Right atrium auricular region (tissue), 2 donors: Measurements from ENCODE around the gene CD83. TPM values are rescaled to one million over a fixed set of nuclear protein-coding genes. Genes with fewer than 3 reads are reported as not detected.

Source experiments
- DNase-seq: peaks from one replicate; pipeline ENCODE4 v3.0.0-alpha.2; 2019; ENCODE audit warnings: low spot score
- H3K27ac ChIP-seq, 2 donors: fragments of 200-600 bp; sonication (generic); 1 replicate in 1 of 2; 2 replicates in 1 of 2; pipeline ENCODE4 v1.5.1; 2016 to 2019
- H3K27me3 ChIP-seq, 2 donors: fragments of 200-600 bp; sonication (generic); one replicate each; pipeline versions ENCODE4 v1.5.1 to v1.6.0; 2017 to 2019
- H3K36me3 ChIP-seq: fragments of 200-600 bp; sonication (generic); one replicate; pipeline ENCODE4 v1.5.1; 2016
- H3K4me1 ChIP-seq, 2 donors: fragments of 200-600 bp; sonication (generic); one replicate each; pipeline versions ENCODE4 v1.5.1 to v1.6.0; 2017 to 2019
- H3K4me3 ChIP-seq, 2 donors: fragments of 200-600 bp; sonication (generic); 1 replicate in 1 of 2; 2 replicates in 1 of 2; pipeline ENCODE4 v1.5.1; 2017 to 2019; ENCODE audit warnings: mild to moderate bottlenecking in 1 of 2, moderate library complexity in 1 of 2
- H3K9me3 ChIP-seq, 2 donors: fragments of 200-600 bp; sonication (generic); one replicate each; pipeline ENCODE4 v1.5.1; 2019
- CTCF ChIP-seq, 2 donors: fragments of 200-600 bp; sonication (generic); IDR thresholded peaks; one replicate each; pipeline ENCODE4 v1.5.1; 2019; ENCODE audit warnings: antibody characterized with exemption in 2 of 2
- total RNA-seq, 2 donors: library from RNA; depleted of rRNA; stranded (reverse); fragments of >200 nt; gene quantifications; one replicate each; pipeline ENCODE4 v1.1.0, GENCODE V29; 2016

The CD83 gene
- total RNA-seq, 2 donors from 2014 or later: 1.7 to 2.1 TPM

DNA sequence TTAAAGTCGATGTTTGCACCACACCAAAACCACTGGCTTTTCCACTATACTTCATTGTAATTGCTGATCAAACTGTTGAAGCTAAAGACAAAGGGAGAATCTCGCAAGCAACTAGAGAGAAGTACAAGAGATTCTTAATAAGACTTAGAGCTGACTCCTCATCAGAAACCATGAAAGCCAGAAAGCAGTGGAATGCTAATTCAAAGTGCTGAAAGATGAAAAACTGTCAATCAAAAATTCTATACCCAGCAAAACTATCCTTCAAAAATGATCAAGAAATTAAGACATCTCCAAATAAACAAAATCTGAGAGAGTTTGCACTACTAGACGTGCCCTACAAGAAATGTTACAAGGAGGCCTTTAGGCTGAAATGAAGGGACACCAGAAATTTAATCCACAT lies 52.6 kb downstream of the CD83 start:
- H3K9me3 ChIP-seq: peaks cover 0 to 23% of the 10 kb centered on the region in 2 donors
- H3K27me3 ChIP-seq: no peaks in the 10 kb centered on the region
- TF ChIP-seq CTCF (IDR thresholded peaks at IDR 0.05): no peak
- H3K36me3 ChIP-seq: no peaks in the 10 kb centered on the region
- H3K27ac ChIP-seq: no peak overlapping the region
- no peak for DNase-seq
- H3K4me3 ChIP-seq: no peak overlapping the region
- H3K4me1 ChIP-seq: no peaks in the 10 kb centered on the region

- Histone ChIP-seq H3K36me3 (no peaks in the 10 kb centered on the region), H3K4me1 (no peaks in the 10 kb centered on the region), H3K9me3 (peaks cover 0 to 23% of the 10 kb centered on the region in 2 donors), H3K27me3 (no peaks in the 10 kb centered on the region), H3K4me3 (no peak overlapping the region), H3K27ac (no peak overlapping the region)
- no peak for TF ChIP-seq CTCF (IDR thresholded peaks at IDR 0.05)
- DNase-seq: no peak
Measured at GRCh38 chr6:14172562-14172961, 55.0 kb downstream of the CD83 start.

DNA sequence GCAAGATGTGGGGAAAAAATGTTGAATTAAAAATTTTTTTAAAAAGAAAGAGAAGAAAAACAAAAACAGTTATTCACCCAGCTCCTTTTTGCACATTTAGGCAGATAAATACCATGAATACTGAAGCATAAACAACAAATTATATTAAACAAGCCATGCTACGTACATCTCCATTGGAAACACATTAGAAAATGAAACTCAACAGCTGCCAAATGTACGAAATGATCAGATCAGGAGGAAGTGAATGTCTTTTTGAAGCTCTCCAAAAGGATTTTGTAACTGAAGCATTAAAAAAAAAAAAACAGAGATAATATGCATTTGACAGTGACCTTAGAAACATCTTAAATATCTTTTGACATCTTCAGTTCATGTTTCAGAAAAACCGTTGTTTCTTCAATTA lies 56.7 kb downstream of the CD83 start:
- H3K4me3 ChIP-seq: no peak overlapping the region

DNA sequence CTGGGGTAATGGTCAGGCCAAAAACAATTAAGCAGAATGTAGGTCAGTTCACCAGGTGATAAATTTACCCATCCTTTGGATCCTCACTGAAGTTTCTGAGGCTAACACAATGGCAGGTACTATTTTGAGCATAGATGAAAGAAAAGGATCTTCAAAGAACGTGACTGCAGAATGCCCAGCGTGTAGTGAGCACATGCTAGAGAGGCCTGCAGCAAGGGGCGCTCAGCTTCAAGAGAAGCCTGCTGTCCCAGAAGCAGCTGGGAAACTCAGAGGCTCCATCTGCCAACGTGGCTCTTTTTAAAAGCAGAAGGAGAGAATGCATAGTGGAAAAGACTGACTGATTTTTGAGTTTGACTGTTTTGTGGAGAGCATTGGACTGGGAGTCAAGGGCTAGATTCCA lies 57.4 kb downstream of the CD83 start:
- no peak overlapping the region for H3K4me3 ChIP-seq
- H3K9me3 ChIP-seq: peaks cover 0 to 9% of the 10 kb centered on the region in 2 donors
- H3K27ac ChIP-seq: no peak overlapping the region
- no peak for TF ChIP-seq CTCF (IDR thresholded peaks at IDR 0.05)
- no peaks in the 10 kb centered on the region for H3K27me3 ChIP-seq
- no peaks in the 10 kb centered on the region for H3K36me3 ChIP-seq
- DNase-seq: no peak
- H3K4me1 ChIP-seq: no peaks in the 10 kb centered on the region

More for the DNA sequence above, 56.7 kb downstream of the CD83 start:
- Histone ChIP-seq H3K27ac (no peak overlapping the region), H3K9me3 (peaks cover 0 to 17% of the 10 kb centered on the region in 2 donors), H3K4me1 (no peaks in the 10 kb centered on the region), H3K36me3 (no peaks in the 10 kb centered on the region), H3K27me3 (no peaks in the 10 kb centered on the region)
- TF ChIP-seq CTCF (IDR thresholded peaks at IDR 0.05): no peak
- no peak for DNase-seq

DNA sequence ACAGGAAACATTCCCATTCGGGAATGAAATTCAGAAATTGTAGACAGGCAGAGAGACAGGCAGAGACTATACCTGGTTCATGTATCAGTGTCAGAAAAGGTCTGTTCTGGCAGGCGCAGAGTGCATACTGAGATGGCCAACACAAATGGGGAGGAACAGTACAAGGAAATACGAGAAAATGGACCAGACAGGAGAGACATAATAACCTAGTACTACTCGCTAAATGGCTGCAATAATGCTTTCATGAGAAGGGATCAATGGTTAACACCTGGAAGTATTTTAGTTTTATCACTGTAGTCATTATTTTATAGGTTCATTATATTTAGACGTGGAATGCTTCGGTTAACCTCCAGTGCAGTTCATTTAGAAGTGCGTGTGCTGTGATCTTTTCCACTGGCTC lies 58.9 kb downstream of the CD83 start:
- H3K36me3 ChIP-seq: no peaks in the 10 kb centered on the region
- H3K4me3 ChIP-seq: no peak overlapping the region
- H3K9me3 ChIP-seq: no peaks in the 10 kb centered on the region
- no peak for TF ChIP-seq CTCF (IDR thresholded peaks at IDR 0.05)
- H3K27me3 ChIP-seq: no peaks in the 10 kb centered on the region
- no peak for DNase-seq
- H3K27ac ChIP-seq: no peak overlapping the region
- H3K4me1 ChIP-seq: no peaks in the 10 kb centered on the region

- Histone ChIP-seq H3K9me3 (no peaks in the 10 kb centered on the region), H3K27me3 (no peaks in the 10 kb centered on the region), H3K4me3 (no peak overlapping the region), H3K36me3 (no peaks in the 10 kb centered on the region), H3K4me1 (no peaks in the 10 kb centered on the region), H3K27ac (no peak overlapping the region)
- no peak for TF ChIP-seq CTCF (IDR thresholded peaks at IDR 0.05)
- no peak for DNase-seq
Measured at GRCh38 chr6:14177413-14178082, 60.0 kb downstream of the CD83 start.
